Neural cell (in vitro differentiated cells): ENCODE measurements around the gene SLC28A3. TPM values are rescaled to one million over a fixed set of nuclear protein-coding genes. Genes with fewer than 3 reads are reported as not detected.

Experiments
- H2AFZ ChIP-seq: fragments of 200-600, 300-800 bp; sonication (generic), shearing (Covaris generic); 2 replicates; pipeline ENCODE4 v1.6.0; 2014; ENCODE audit warnings: low read depth, mild to moderate bottlenecking, antibody characterized with exemption, low read length, moderate library complexity
- H3F3A ChIP-seq: fragments of 200-600 bp; shearing (Covaris generic); 2 replicates; pipeline ENCODE4 v1.6.1; 2016; ENCODE audit warnings: mild to moderate bottlenecking, moderate library complexity, mixed read lengths, antibody characterized with exemption, low read length; ENCODE audit not compliant: insufficient read depth, poor library complexity, severe bottlenecking
- H3K27ac ChIP-seq: fragments of 200-600, 300-800 bp; sonication (generic), shearing (Covaris generic); 2 replicates; pipeline ENCODE4 v1.5.1; 2014; ENCODE audit warnings: mild to moderate bottlenecking, low read length, moderate library complexity
- H3K27me3 ChIP-seq: fragments of 300-800, 200-600 bp; sonication (generic), shearing (Covaris generic); 2 replicates; pipeline ENCODE4 v1.6.0; 2014; ENCODE audit warnings: mild to moderate bottlenecking, low read depth, low read length, moderate library complexity; ENCODE audit not compliant: insufficient read depth
- H3K36me3 ChIP-seq: fragments of 300-800, 200-600 bp; sonication (generic), shearing (Covaris generic); 2 replicates; pipeline ENCODE4 v1.5.1; 2014; ENCODE audit warnings: mild to moderate bottlenecking, antibody characterized with exemption, low read length, moderate library complexity; ENCODE audit not compliant: insufficient read depth
- H3K4me2 ChIP-seq: fragments of 300-800, 200-600 bp; sonication (generic), shearing (Covaris generic); 2 replicates; pipeline ENCODE4 v1.6.0; 2014; ENCODE audit warnings: mild to moderate bottlenecking, low read length
- H3K4me3 ChIP-seq: fragments of 300-800, 200-600 bp; sonication (generic), shearing (Covaris generic); 2 replicates; pipeline ENCODE4 v1.5.1; 2014; ENCODE audit warnings: mild to moderate bottlenecking, low read length, moderate library complexity
- H3K79me2 ChIP-seq: fragments of 200-600 bp; shearing (Covaris generic); replicated peaks from 2 replicates; pipeline ENCODE4 v1.6.0; 2014; ENCODE audit warnings: mild to moderate bottlenecking, low read length, moderate library complexity; ENCODE audit not compliant: insufficient read depth
- H3K9ac ChIP-seq: fragments of 300-800, 200-600 bp; sonication (generic), shearing (Covaris generic); 2 replicates; pipeline ENCODE4 v1.6.1; 2016; ENCODE audit warnings: mild to moderate bottlenecking, low read length, mixed read lengths
- H3K9me2 ChIP-seq: fragments of 200-600 bp; shearing (Covaris generic); 2 replicates; pipeline ENCODE4 v1.6.1; 2016; ENCODE audit warnings: mild to moderate bottlenecking, low read length, mixed read lengths; ENCODE audit not compliant: insufficient read depth
- H3K9me3 ChIP-seq: fragments of 200-600, 300-800 bp; sonication (generic), shearing (Covaris generic); 2 replicates; pipeline ENCODE4 v1.6.1; 2016; ENCODE audit warnings: mild to moderate bottlenecking, mixed run types, low read length, moderate library complexity, mixed read lengths
- H4K20me1 ChIP-seq: fragments of 200-600 bp; shearing (Covaris generic); 2 replicates; pipeline ENCODE4 v1.6.1; 2016; ENCODE audit warnings: mild to moderate bottlenecking, mixed run types; ENCODE audit not compliant: insufficient read depth
- EP300 ChIP-seq: fragments of 450-650 bp; conservative IDR thresholded peaks from 2 replicates; pipeline ENCODE4 v1.6.1; 2014; ENCODE audit warnings: antibody characterized with exemption, mild to moderate bottlenecking, moderate library complexity; ENCODE audit not compliant: poor library complexity, severe bottlenecking
- EZH2 ChIP-seq: fragments of 200-600, 300-800 bp; shearing (Covaris generic), sonication (generic); IDR thresholded peaks from 2 replicates; pipeline ENCODE4 v1.6.1; 2014; ENCODE audit warnings: antibody characterized with exemption, low read length, borderline replicate concordance, mild to moderate bottlenecking; ENCODE audit not compliant: insufficient read depth, poor library complexity, severe bottlenecking
- MXI1 ChIP-seq: fragments of 450-650 bp; conservative IDR thresholded peaks from 2 replicates; pipeline ENCODE4 v1.6.1; 2014; ENCODE audit warnings: antibody characterized with exemption, mild to moderate bottlenecking; ENCODE audit not compliant: poor library complexity, severe bottlenecking
- POLR2AphosphoS5 ChIP-seq: IDR thresholded peaks from 2 replicates; pipeline ENCODE4 v1.6.1; 2012
- RAD21 ChIP-seq: fragments of 450-650 bp; conservative IDR thresholded peaks from 2 replicates; pipeline ENCODE4 v1.6.1; 2014; ENCODE audit warnings: antibody characterized with exemption, mild to moderate bottlenecking, moderate library complexity
- SMC3 ChIP-seq: fragments of 450-650 bp; conservative IDR thresholded peaks from 2 replicates; pipeline ENCODE4 v1.6.1; 2014; ENCODE audit warnings: antibody characterized with exemption, mild to moderate bottlenecking, moderate library complexity; ENCODE audit not compliant: poor library complexity
- TAF1 ChIP-seq: IDR thresholded peaks from 2 replicates; pipeline ENCODE4 v1.6.1; 2012; ENCODE audit warnings: low read depth
- polyA plus RNA-seq: library from polyadenylated mRNA; depleted of rRNA; stranded (reverse); fragments of >200 nt; gene quantifications from 2 replicates; pipeline ENCODE4 v1.2.3, GENCODE V29; 2014
- TF ChIP-seq, protein P1 (sequence below): IDR thresholded peaks from 2 replicates; pipeline ENCODE4 v1.6.1; 2012; ENCODE audit warnings: borderline replicate concordance
- TF ChIP-seq, protein P2 (sequence below): fragments of 450-650 bp; IDR thresholded peaks from 2 replicates; pipeline ENCODE4 v1.5.1; 2014; ENCODE audit warnings: antibody characterized with exemption, mild to moderate bottlenecking, moderate library complexity; ENCODE audit not compliant: poor library complexity, severe bottlenecking

SLC28A3 gene
- polyA plus RNA-seq, 1 donor from 2014 or later, result not detected

DNA sequence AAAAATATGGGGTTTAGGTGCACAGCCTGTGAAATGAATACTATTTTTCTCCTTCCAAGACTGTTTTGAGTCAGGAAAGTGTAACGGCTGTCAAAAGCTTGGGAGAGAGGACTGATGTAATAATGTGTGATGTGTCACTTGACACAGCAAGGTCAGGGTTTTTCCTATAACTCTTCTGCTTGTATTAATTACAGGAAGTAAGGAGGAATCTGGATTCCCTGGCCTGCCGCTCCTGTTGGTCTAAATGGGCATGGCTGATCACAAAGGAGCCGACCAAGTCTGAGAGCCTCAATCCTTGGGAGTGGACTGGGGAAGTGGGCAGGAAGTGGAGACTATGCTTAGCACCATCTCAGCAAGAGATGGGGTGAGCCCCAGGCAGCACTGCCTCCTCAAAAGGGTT lies 16.7 kb upstream of the SLC28A3 start:
- Histone ChIP-seq H3K27ac (no peak overlapping the region), H4K20me1 (no peaks in the 10 kb centered on the region), H3K4me2 (no peak overlapping the region), H3K79me2 (no peaks in the 10 kb centered on the region), H3K4me3 (no peak overlapping the region), H3K9ac (no peak overlapping the region), H2AFZ (no peak overlapping the region), H3K9me3 (no peaks in the 10 kb centered on the region), H3K27me3 (no peaks in the 10 kb centered on the region), H3K36me3 (no peaks in the 10 kb centered on the region), H3K9me2 (no peaks in the 10 kb centered on the region), H3F3A (no peaks in the 10 kb centered on the region)
- TF ChIP-seq, protein P1, sequence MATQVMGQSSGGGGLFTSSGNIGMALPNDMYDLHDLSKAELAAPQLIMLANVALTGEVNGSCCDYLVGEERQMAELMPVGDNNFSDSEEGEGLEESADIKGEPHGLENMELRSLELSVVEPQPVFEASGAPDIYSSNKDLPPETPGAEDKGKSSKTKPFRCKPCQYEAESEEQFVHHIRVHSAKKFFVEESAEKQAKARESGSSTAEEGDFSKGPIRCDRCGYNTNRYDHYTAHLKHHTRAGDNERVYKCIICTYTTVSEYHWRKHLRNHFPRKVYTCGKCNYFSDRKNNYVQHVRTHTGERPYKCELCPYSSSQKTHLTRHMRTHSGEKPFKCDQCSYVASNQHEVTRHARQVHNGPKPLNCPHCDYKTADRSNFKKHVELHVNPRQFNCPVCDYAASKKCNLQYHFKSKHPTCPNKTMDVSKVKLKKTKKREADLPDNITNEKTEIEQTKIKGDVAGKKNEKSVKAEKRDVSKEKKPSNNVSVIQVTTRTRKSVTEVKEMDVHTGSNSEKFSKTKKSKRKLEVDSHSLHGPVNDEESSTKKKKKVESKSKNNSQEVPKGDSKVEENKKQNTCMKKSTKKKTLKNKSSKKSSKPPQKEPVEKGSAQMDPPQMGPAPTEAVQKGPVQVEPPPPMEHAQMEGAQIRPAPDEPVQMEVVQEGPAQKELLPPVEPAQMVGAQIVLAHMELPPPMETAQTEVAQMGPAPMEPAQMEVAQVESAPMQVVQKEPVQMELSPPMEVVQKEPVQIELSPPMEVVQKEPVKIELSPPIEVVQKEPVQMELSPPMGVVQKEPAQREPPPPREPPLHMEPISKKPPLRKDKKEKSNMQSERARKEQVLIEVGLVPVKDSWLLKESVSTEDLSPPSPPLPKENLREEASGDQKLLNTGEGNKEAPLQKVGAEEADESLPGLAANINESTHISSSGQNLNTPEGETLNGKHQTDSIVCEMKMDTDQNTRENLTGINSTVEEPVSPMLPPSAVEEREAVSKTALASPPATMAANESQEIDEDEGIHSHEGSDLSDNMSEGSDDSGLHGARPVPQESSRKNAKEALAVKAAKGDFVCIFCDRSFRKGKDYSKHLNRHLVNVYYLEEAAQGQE, result no peak
- no peak for TF ChIP-seq EZH2
- no peak for TF ChIP-seq TAF1
- no peak for TF ChIP-seq POLR2AphosphoS5
- TF ChIP-seq SMC3, result no peak
- TF ChIP-seq MXI1, result no peak
- TF ChIP-seq, protein P2, sequence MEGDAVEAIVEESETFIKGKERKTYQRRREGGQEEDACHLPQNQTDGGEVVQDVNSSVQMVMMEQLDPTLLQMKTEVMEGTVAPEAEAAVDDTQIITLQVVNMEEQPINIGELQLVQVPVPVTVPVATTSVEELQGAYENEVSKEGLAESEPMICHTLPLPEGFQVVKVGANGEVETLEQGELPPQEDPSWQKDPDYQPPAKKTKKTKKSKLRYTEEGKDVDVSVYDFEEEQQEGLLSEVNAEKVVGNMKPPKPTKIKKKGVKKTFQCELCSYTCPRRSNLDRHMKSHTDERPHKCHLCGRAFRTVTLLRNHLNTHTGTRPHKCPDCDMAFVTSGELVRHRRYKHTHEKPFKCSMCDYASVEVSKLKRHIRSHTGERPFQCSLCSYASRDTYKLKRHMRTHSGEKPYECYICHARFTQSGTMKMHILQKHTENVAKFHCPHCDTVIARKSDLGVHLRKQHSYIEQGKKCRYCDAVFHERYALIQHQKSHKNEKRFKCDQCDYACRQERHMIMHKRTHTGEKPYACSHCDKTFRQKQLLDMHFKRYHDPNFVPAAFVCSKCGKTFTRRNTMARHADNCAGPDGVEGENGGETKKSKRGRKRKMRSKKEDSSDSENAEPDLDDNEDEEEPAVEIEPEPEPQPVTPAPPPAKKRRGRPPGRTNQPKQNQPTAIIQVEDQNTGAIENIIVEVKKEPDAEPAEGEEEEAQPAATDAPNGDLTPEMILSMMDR, result no peak
- TF ChIP-seq RAD21, result no peak
- no peak for TF ChIP-seq EP300

DNA sequence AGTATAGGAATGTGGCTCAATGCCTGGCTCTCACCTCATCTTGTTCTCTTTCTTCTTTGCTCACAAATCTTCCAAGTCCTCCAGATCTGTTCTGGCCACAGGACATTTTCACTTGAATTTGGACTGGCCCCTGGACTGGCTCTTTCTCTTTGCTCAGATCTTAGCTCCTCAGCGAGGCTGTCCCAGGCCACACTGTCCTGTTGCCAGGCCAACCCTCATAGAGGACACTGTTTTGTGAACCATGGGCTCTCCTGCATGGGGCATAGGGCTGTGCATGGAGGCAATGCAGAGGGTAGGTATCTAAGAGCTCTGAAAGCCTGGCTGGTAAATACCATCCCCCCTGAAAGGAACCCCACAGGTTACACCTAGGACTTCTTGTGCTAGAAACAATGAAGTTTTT lies 13.5 kb upstream of the SLC28A3 start:
- H2AFZ ChIP-seq, result no peak overlapping the region
- no peaks in the 10 kb centered on the region for H3K79me2 ChIP-seq
- no peak overlapping the region for H3K9ac ChIP-seq
- H3F3A ChIP-seq, result no peaks in the 10 kb centered on the region
- H4K20me1 ChIP-seq, result no peaks in the 10 kb centered on the region
- H3K27me3 ChIP-seq, result no peaks in the 10 kb centered on the region
- H3K9me3 ChIP-seq, result no peaks in the 10 kb centered on the region
- H3K36me3 ChIP-seq, result no peaks in the 10 kb centered on the region
- H3K4me2 ChIP-seq, result no peak overlapping the region
- no peak overlapping the region for H3K4me3 ChIP-seq
- H3K27ac ChIP-seq, result no peak overlapping the region
- H3K9me2 ChIP-seq, result no peaks in the 10 kb centered on the region
- TF ChIP-seq, protein P1, result no peak
- TF ChIP-seq, protein P2, result no peak
- no peak for TF ChIP-seq POLR2AphosphoS5
- TF ChIP-seq TAF1, result no peak
- no peak for TF ChIP-seq RAD21
- TF ChIP-seq SMC3, result no peak
